Measurements from ENCODE around the gene HOXB4. TPM values are rescaled to one million over a fixed set of nuclear protein-coding genes. Genes with fewer than 3 reads are reported as not detected.

The HOXB4 gene
- total RNA-seq, 1 experiment from 2014 or later = not detected

DNA sequence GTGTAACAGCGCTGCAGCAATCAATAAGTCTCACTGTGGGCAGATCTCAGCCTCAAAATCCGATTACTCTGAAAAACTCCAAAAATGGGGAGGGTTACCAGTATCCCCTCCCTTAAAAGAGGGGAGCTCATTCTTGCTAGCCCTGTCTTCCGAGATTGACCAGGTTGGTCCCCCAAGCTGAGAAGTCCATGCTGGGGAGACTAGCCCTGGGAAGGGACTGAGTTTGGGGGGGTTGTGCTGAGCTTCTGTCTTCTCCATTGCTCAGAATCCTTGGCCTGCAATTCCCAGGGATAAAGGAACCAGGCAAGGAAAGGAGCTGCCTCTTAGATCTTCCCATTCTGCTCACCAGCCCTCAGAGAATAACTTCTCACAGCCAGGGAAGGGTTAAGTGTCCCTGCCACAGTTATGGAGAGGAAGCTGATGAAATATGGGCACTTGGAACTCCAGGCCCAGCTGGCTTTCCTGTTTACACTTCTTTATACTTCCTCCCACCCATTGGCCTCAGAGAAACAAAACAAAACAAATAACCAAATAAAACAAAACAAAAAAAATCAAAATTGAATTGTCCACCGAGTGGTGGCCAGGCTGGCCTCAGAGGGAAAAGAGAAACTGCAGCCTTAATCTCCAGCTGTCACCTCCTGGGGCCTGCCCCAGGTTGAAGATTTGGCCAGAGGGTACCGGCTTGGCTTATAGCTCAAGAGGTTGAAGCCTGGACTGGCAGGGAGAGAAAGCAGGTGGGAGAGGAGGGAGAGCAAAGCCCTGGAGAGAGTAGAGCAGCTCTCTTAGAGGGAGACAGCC is 9.3 kb upstream of the HOXB4 start:
- H2BK120ac ChIP-seq (ENCODE audit: low read depth, low read length, poor library complexity, severe bottlenecking) = no peak overlapping the region
- H3K4ac ChIP-seq (ENCODE audit: low read depth, low read length) = no peak overlapping the region
- H3K79me2 ChIP-seq (ENCODE audit: insufficient read depth, low read length) = no peaks in the 10 kb centered on the region
- no peak overlapping the region for H3K27ac Mint-ChIP-seq
- no peak overlapping the region for H4K5ac ChIP-seq (ENCODE audit: insufficient read length, low read depth, low read length)
- H2BK12ac ChIP-seq (ENCODE audit: insufficient read length, low read depth, low read length) = no peak overlapping the region
- no peak overlapping the region for H3K23ac ChIP-seq (ENCODE audit: insufficient read length, low read depth, low read length)
- H2BK15ac ChIP-seq (ENCODE audit: low read depth, low read length) = no peak overlapping the region
- no peak overlapping the region for H2AK5ac ChIP-seq (ENCODE audit: insufficient read length, low read length)
- no CpG with 5 or more reads among the region's 5 CpGs for WGBS (ENCODE audit: extremely low coverage, insufficient read length, low lambda C conversion rate)
- no peaks in the 10 kb centered on the region for H3K79me1 ChIP-seq (ENCODE audit: insufficient read depth, low read depth, low read length, poor library complexity, severe bottlenecking)
- H3K23me2 ChIP-seq (ENCODE audit: insufficient read length, low read depth, low read length, poor library complexity, severe bottlenecking) = peaks cover 3% of the 10 kb centered on the region
- TF ChIP-seq, protein P1, sequence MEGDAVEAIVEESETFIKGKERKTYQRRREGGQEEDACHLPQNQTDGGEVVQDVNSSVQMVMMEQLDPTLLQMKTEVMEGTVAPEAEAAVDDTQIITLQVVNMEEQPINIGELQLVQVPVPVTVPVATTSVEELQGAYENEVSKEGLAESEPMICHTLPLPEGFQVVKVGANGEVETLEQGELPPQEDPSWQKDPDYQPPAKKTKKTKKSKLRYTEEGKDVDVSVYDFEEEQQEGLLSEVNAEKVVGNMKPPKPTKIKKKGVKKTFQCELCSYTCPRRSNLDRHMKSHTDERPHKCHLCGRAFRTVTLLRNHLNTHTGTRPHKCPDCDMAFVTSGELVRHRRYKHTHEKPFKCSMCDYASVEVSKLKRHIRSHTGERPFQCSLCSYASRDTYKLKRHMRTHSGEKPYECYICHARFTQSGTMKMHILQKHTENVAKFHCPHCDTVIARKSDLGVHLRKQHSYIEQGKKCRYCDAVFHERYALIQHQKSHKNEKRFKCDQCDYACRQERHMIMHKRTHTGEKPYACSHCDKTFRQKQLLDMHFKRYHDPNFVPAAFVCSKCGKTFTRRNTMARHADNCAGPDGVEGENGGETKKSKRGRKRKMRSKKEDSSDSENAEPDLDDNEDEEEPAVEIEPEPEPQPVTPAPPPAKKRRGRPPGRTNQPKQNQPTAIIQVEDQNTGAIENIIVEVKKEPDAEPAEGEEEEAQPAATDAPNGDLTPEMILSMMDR (conservative IDR thresholded peaks at IDR 0.05) = no peak
- H3K18ac ChIP-seq (ENCODE audit: insufficient read length, low read depth, low read length) = no peak overlapping the region
- no peak overlapping the region for H3K9ac ChIP-seq (ENCODE audit: extremely low read depth, insufficient read length, low read length)
- H4K91ac ChIP-seq (ENCODE audit: insufficient read length, low read depth, low read length) = no peak overlapping the region
- no peaks in the 10 kb centered on the region for H3K4me1 ChIP-seq (ENCODE audit: insufficient read depth, low read length)
- peaks cover 7 to 14% of the 10 kb centered on the region in 2 experiments; a peak in 3 of 5 replicates for H3K9me3 Mint-ChIP-seq
- H3K27ac ChIP-seq (ENCODE audit: insufficient read length, low read depth, low read length) = no peak overlapping the region
- H3K27me3 Mint-ChIP-seq (ENCODE audit: low read depth) = peaks cover 100% of the 10 kb centered on the region
- no peak overlapping the region for H2BK5ac ChIP-seq (ENCODE audit: insufficient read length, low read length)
- no peak overlapping the region for H3K56ac ChIP-seq (ENCODE audit: insufficient read length, low read depth, low read length)
- H3T11ph ChIP-seq (ENCODE audit: low read length) = no peak overlapping the region
- H3K9me3 ChIP-seq (ENCODE audit: control insufficient read depth, low read depth, low read length) = no peaks in the 10 kb centered on the region
- peaks cover 13 to 24% of the 10 kb centered on the region in 2 experiments for H3K4me1 Mint-ChIP-seq
- H3K14ac ChIP-seq (ENCODE audit: insufficient read depth, low read length) = no peak overlapping the region
- no peak for DNase-seq
- peaks cover 100% of the 10 kb centered on the region for H3K27me3 ChIP-seq (ENCODE audit: insufficient read depth, low read length)
- H4K8ac ChIP-seq (replicated peaks; ENCODE audit: insufficient read length, low read depth, low read length) = no peak overlapping the region
- no peaks in the 10 kb centered on the region for H4K20me1 ChIP-seq (ENCODE audit: control insufficient read depth, insufficient read depth, insufficient read length)
- no peak overlapping the region for H2BK20ac ChIP-seq (ENCODE audit: low read depth, low read length, poor library complexity, severe bottlenecking)
- H3K4me2 ChIP-seq (ENCODE audit: insufficient read depth, insufficient read length, low read length) = no peak overlapping the region
- H3K36me3 Mint-ChIP-seq (ENCODE audit: insufficient read depth in 1 of 3, low read depth in 3 of 3) = no peaks in the 10 kb centered on the region; a peak in 1 of 7 replicates
- H3K4me3 Mint-ChIP-seq = no peak overlapping the region
- no peak overlapping the region for H2AFZ ChIP-seq (ENCODE audit: low read length)

Data from H9 (cell line).